ENCODE data around the gene MLF2. TPM values are rescaled to one million over a fixed set of nuclear protein-coding genes. Genes with fewer than 3 reads are reported as not detected.

MLF2 gene
- total RNA-seq, 2 experiments from 2014 or later: 79.7 to 87.3 TPM

DNA sequence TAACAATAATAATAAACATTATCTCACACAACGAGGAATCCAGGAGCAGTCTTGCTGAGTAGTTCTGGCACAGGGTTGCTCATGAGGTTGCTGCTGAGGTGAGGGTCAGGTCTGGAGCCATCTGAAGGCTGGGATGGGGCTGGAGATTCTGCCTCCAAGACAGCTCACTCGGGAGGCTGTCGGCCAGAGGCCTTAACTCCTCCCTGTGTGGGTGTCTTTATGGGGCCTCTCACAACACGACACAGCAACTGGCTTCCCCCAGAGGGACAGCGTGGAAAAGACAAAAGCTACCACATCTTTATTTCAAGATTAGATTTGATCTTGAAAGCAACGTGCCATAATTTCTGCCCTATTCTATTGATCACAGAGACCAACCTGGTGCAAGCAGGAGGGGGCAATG, 29.2 kb upstream of the MLF2 start:
- DNase-seq (ENCODE audit: low spot score): no peak
- H4K20me1 ChIP-seq (ENCODE audit: insufficient read depth, low read length): no peaks in the 10 kb centered on the region
- CTCF ChIA-PET (ENCODE audit: unreplicated experiment): interaction anchor here (2.2 kb wide), 1 partner anchor 29 kb away, joined by 6 read pairs; the partner anchor contains the start of gene MLF2
- no peaks in the 10 kb centered on the region for H3K79me2 ChIP-seq (ENCODE audit: insufficient read depth, low read depth, low read length)
- BruUV-seq (replicated peaks): no TSS peak
- H2AFZ ChIP-seq (ENCODE audit: low read length): peak overlapping the region; percentile 29; the same call in 1 of the 2 replicates
- no peaks in the 10 kb centered on the region for H3K36me3 ChIP-seq (ENCODE audit: insufficient read depth, low read length)
- H3K4me2 ChIP-seq (ENCODE audit: low read length): no peak overlapping the region
- intact Hi-C loops (cut with micrococcal nuclease; ENCODE audit: unreplicated experiment): loop anchor here (5.0 kb wide), 1 partner anchor 45 kb away; the partner anchor contains the start of gene P3H3
- POLR2A ChIA-PET: interaction anchor here (0.6 to 2.0 kb wide), 3 partner anchors 11 to 248 kb away, joined by 3 to 7 read pairs (median 4); partner anchors contain the start of genes COPS7A and GAPDH
- TF ChIP-seq, protein P1, sequence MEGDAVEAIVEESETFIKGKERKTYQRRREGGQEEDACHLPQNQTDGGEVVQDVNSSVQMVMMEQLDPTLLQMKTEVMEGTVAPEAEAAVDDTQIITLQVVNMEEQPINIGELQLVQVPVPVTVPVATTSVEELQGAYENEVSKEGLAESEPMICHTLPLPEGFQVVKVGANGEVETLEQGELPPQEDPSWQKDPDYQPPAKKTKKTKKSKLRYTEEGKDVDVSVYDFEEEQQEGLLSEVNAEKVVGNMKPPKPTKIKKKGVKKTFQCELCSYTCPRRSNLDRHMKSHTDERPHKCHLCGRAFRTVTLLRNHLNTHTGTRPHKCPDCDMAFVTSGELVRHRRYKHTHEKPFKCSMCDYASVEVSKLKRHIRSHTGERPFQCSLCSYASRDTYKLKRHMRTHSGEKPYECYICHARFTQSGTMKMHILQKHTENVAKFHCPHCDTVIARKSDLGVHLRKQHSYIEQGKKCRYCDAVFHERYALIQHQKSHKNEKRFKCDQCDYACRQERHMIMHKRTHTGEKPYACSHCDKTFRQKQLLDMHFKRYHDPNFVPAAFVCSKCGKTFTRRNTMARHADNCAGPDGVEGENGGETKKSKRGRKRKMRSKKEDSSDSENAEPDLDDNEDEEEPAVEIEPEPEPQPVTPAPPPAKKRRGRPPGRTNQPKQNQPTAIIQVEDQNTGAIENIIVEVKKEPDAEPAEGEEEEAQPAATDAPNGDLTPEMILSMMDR (conservative IDR thresholded peaks at IDR 0.05; ENCODE audit: low read length): no peak
- TF ChIP-seq EZH2phosphoT487 (IDR thresholded peaks at IDR 0.05; ENCODE audit: borderline replicate concordance, low read depth, low read length): no peak
- H3K9me2 ChIP-seq (ENCODE audit: insufficient read depth, low read length): no peaks in the 10 kb centered on the region
- H3K27ac ChIP-seq (ENCODE audit: low read depth, low read length, poor library complexity, severe bottlenecking): no peak overlapping the region
- H3K9me3 ChIP-seq (ENCODE audit: low read length): no peaks in the 10 kb centered on the region
- peaks cover 54% of the 10 kb centered on the region for H3K4me1 ChIP-seq (ENCODE audit: insufficient read depth, low read length, poor library complexity, severe bottlenecking)
- H3K4me3 ChIP-seq (ENCODE audit: low read depth, low read length, poor library complexity, severe bottlenecking): no peak overlapping the region

DNA sequence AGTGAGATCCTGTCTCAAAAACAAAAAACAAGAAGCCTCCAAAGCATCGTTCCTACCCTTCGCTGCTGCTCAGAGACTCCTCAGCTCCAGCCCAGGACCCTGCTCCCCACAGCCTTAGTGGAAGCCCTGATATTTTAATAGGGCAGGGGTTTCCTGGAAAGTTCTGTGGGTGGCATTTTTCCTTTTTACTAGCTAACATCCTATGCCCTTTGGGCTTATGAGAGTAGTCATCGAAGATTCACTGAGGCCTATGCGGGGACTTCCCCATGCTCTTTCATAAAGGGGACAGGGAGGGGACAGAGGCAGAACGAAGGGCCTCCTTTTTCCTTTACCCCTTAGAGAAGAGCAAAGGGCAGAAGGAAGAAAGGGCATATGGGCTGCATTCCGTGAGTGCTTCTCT, 27.6 kb upstream of the MLF2 start:
- Histone ChIP-seq H3K9me2 (ENCODE audit: insufficient read depth, low read length) (no peaks in the 10 kb centered on the region), H3K27ac (ENCODE audit: low read depth, low read length, poor library complexity, severe bottlenecking) (no peak overlapping the region), H3K4me1 (ENCODE audit: insufficient read depth, low read length, poor library complexity, severe bottlenecking) (peaks cover 54% of the 10 kb centered on the region), H3K4me3 (ENCODE audit: low read depth, low read length, poor library complexity, severe bottlenecking) (no peak overlapping the region), H3K36me3 (ENCODE audit: insufficient read depth, low read length) (no peaks in the 10 kb centered on the region), H4K20me1 (ENCODE audit: insufficient read depth, low read length) (no peaks in the 10 kb centered on the region), H3K4me2 (ENCODE audit: low read length) (no peak overlapping the region), H3K9me3 (ENCODE audit: low read length) (no peaks in the 10 kb centered on the region), H3K79me2 (ENCODE audit: insufficient read depth, low read depth, low read length) (no peaks in the 10 kb centered on the region), H2AFZ (ENCODE audit: low read length) (no peak overlapping the region)
- BruUV-seq (replicated peaks): no TSS peak
- TF ChIP-seq, protein P1 (conservative IDR thresholded peaks at IDR 0.05; ENCODE audit: low read length): no peak
- TF ChIP-seq EZH2phosphoT487 (IDR thresholded peaks at IDR 0.05; ENCODE audit: borderline replicate concordance, low read depth, low read length): no peak
- intact Hi-C loops (cut with micrococcal nuclease; ENCODE audit: unreplicated experiment): loop anchor here (5.0 kb wide), 1 partner anchor 47 kb away; the partner anchor contains the start of gene P3H3
- POLR2A ChIA-PET: interaction anchor here (0.5 to 1.5 kb wide), 4 partner anchors 27 to 36 kb away, joined by 3 to 4 read pairs (median 4); partner anchors contain the start of gene MLF2
- no peak for DNase-seq (ENCODE audit: low spot score)
- CTCF ChIA-PET (ENCODE audit: unreplicated experiment): interaction anchor here (0.7 to 0.9 kb wide), 2 partner anchors 14 to 16 kb away, joined by 3 read pairs; no protein-coding TSS in a partner anchor

All from OCI-LY7 (cell line).